Ovary (tissue), 10 donors: Measurements from ENCODE around the gene CMTM2. TPM values are rescaled to one million over a fixed set of nuclear protein-coding genes. Genes with fewer than 3 reads are reported as not detected.

Experiments
- DNase-seq, 5 donors: peaks; one replicate each; pipeline ENCODE4 v3.0.0-alpha.2; 2019 to 2020
- H3K27ac ChIP-seq, 2 donors: fragments of 200-600 bp; one replicate each; pipeline versions ENCODE4 v1.5.1 to v1.8.0; 2019 to 2022
- H3K27me3 ChIP-seq: fragments of 200-600 bp; one replicate; pipeline ENCODE4 v1.8.0; 2022
- H3K36me3 ChIP-seq: fragments of 200-600 bp; sonication (generic); one replicate; pipeline ENCODE4 v1.5.1; 2019
- H3K4me1 ChIP-seq: one replicate; pipeline ENCODE4 v1.8.1; 2013; ENCODE audit warnings: mild to moderate bottlenecking, moderate library complexity; ENCODE audit not compliant: insufficient read depth
- H3K4me3 ChIP-seq: fragments of 200-600 bp; sonication (generic); one replicate; pipeline ENCODE4 v1.5.1; 2017
- H3K9me3 ChIP-seq, 2 donors: fragments of 200-600 bp in 1 of 2; sonication (generic) in 1 of 2; one replicate each; pipeline versions ENCODE4 v1.5.1 to v1.8.1; 2013 to 2019; ENCODE audit warnings: mild to moderate bottlenecking in 1 of 2, moderate library complexity in 1 of 2
- EP300 ChIP-seq: sonication (generic); formaldehyde crosslinking; IDR thresholded peaks from one replicate; pipeline ENCODE4 v1.6.1; 2017; ENCODE audit warnings: antibody characterized with exemption
- POLR2A ChIP-seq: fragments of 450-650 bp; IDR thresholded peaks from one replicate; pipeline ENCODE4 v1.6.1; 2017; ENCODE audit warnings: antibody characterized with exemption, mild to moderate bottlenecking, moderate library complexity
- WGBS, 3 donors: extraction: QIAGEN DNeasy Blood & Tissue Kit in 1 of 3; methylation state at CpG; one replicate each; pipeline versions ENCODE4 v1.1.5 to v1.1.7; 2013 to 2017; 5-methylcytosine and 5-hydroxymethylcytosine counted together
- intact Hi-C, 4 donors: fragments of 100-400 bp; cut with DNase I; formaldehyde crosslinking; loops; one replicate each; pipeline versions ENCODE4 v1.11.0 to v1.15.1; 2022 to 2023
- long read RNA-seq, 3 donors: library from polyadenylated mRNA in 2 of 3; unstranded in 2 of 3; transcript quantifications; one replicate each; pipeline ENCODE4 v2.0.0 and lab custom pipeline, GENCODE V29; 2021 to 2026
- polyA plus RNA-seq, 2 donors: library from polyadenylated mRNA; stranded (reverse); fragments of 200-250 nt in 1 of 2; fragments of 350-450 nt in 1 of 2; fragmentation: Illumina TruSeq in 1 of 2; extraction: RNeasy Lipid Tissue Mini Kit (QIAGEN cat#74804) in 1 of 2; gene quantifications; one replicate each; pipeline ENCODE4 v1.2.3, GENCODE V29; 2013 to 2014
- total RNA-seq, 7 donors: library from RNA; depleted of rRNA in 2 of 7; stranded (reverse); fragments of >200 nt in 2 of 7; fragmentation: NEBNext Ultra II Directional in 3 of 7; extraction: Animal tissue kit (Norgen Biotek cat#: 25700) in 3 of 7; gene quantifications; one replicate each; pipeline versions ENCODE4 v1.1.0 to v1.2.4, GENCODE V29; 2016 to 2023
- TF ChIP-seq, protein P1 (sequence below), 3 donors: fragments of 450-650 bp in 2 of 3; fragments of 200-600 bp in 1 of 3; IDR thresholded peaks; one replicate each; pipeline versions ENCODE4 v1.5.1 to v1.8.0; 2016 to 2022; ENCODE audit warnings: antibody characterized with exemption in 3 of 3, mild to moderate bottlenecking in 1 of 3
- donor health status: DM: no; HTN: no; CAD: no; lungs with moderate emphysema.
- donor health status: DM: no; HTN: no; CAD: no.
- donor health status: Bipolar disorder and iron deficiency.
- donor health status: DM: yes; HTN: yes; CAD: no.
- donor health status: DM: no; HTN: no; CAD: no.
- donor health status: DM: yes; HTN: yes; CAD: no.

Gene CMTM2, protein sequence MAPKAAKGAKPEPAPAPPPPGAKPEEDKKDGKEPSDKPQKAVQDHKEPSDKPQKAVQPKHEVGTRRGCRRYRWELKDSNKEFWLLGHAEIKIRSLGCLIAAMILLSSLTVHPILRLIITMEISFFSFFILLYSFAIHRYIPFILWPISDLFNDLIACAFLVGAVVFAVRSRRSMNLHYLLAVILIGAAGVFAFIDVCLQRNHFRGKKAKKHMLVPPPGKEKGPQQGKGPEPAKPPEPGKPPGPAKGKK
- total RNA-seq, result 1 to 10 TPM in 1 of 7 donors, under 1 TPM in 1, not detected in 5; 0.38 to 1.8 TPM
- polyA plus RNA-seq, result under 1 TPM in 1 of 2 donors, not detected in 1; 0.21 TPM
- long read RNA-seq, donor 1, partial matches to known transcripts, result 0 of 1 reads
- long read RNA-seq, donor 1, other reads (novel, unspliced or antisense), result 1 of 1 reads
- long read RNA-seq, donor 2, result 0 reads
- long read RNA-seq, donor 3, partial matches to known transcripts, result 0 of 1 reads
- long read RNA-seq, donor 3, other reads (novel, unspliced or antisense), result 1 of 1 reads

DNA sequence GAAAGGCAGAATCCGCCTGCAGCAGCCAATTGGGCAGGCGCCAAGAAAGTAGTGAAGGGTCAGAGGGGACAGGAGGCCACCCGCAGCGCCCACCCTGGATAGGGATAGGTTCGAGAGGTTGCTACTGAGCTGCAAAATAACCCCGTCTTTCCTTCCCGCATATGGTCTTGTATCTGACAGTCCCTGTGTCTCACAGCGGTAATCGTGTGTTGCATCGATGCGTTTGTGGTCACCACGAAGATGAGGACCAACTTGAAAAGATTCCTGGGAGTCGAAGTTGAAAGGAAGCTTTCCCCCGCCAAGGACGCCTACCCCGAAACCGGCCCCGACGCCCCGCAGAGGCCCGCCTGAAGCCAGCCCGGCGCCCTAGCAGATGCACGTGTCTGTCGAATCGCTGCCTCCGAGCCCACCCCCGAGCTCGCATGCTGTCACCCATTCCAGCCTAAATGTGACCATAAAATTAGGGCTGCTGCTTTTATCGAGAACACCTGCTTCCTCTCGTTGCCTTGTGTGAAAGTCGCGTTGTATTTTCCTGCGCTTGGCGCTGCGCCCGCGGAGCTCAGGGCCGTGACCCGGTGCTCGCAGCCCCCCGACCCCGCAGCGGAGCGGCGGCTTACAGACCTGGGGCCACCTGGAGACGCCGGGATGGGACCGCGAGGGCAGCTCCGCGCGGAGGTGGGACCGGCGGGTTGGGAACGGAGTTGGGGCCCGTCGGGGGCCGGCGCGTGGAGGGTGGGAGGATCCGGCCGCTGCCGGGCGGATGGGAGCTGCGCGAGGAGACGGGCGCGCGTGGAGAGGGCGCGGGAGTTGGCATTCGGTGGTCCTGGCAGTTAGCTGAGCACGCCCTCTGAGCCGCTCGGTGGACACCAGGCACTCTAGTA is at the start of gene CMTM2:
Gene CMTM2, plus strand, starts transcription at position 813 of the 881 bp plus-strand sequence. CDS start 145 bp downstream, outside the sequence.
- TF ChIP-seq, protein P1, sequence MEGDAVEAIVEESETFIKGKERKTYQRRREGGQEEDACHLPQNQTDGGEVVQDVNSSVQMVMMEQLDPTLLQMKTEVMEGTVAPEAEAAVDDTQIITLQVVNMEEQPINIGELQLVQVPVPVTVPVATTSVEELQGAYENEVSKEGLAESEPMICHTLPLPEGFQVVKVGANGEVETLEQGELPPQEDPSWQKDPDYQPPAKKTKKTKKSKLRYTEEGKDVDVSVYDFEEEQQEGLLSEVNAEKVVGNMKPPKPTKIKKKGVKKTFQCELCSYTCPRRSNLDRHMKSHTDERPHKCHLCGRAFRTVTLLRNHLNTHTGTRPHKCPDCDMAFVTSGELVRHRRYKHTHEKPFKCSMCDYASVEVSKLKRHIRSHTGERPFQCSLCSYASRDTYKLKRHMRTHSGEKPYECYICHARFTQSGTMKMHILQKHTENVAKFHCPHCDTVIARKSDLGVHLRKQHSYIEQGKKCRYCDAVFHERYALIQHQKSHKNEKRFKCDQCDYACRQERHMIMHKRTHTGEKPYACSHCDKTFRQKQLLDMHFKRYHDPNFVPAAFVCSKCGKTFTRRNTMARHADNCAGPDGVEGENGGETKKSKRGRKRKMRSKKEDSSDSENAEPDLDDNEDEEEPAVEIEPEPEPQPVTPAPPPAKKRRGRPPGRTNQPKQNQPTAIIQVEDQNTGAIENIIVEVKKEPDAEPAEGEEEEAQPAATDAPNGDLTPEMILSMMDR (IDR thresholded peaks at IDR 0.05), result no peak
- TF ChIP-seq POLR2A, result no peak
- no peak for TF ChIP-seq EP300
- H3K27ac ChIP-seq, result no peak within 1 kb of the TSS
- H3K27me3 ChIP-seq, result no peaks in the 10 kb centered on the region
- intact Hi-C loops, result no loop called here
- H3K36me3 ChIP-seq, result no peaks in the 10 kb centered on the region
- 8 to 13% (median 10%) methylated on average over 77 of the region's 77 CpGs for WGBS, 3 donors
- H3K4me3 ChIP-seq, result no peak within 1 kb of the TSS
- peaks cover 5% of the 10 kb centered on the region for H3K4me1 ChIP-seq
- DNase-seq, result peak in 3 of 5 donors; percentile 31 to 48 (median 37)
- no peaks in the 10 kb centered on the region for H3K9me3 ChIP-seq

DNA sequence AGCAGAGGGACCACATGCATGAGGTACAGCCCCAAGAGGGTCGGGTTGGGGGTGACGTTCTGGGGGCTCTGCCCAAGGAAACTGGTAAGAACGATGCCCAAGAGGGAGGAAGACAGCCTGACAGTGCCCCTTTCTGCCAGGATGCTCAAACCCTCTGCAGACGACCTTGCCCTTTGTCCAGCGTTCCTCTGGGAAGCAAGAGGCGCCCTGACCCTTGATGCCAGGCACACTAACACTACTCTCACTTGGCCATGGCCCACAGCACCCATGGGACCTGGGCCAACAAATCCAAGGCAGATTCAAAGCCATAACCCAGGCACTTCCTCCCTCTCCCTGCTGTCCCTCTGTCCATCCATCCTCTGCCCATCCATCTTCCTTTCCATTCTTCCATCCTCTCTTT is 49.8 kb upstream of the CMTM2 start:
- Histone ChIP-seq H3K4me3 (no peak overlapping the region), H3K4me1 (no peaks in the 10 kb centered on the region), H3K27ac (no peak overlapping the region), H3K36me3 (no peaks in the 10 kb centered on the region), H3K27me3 (no peaks in the 10 kb centered on the region), H3K9me3 (no peaks in the 10 kb centered on the region)
- TF ChIP-seq EP300 (no peak), POLR2A (no peak)
- TF ChIP-seq, protein P1 (IDR thresholded peaks at IDR 0.05), result no peak
- no peak for DNase-seq
- WGBS, 3 donors, result 84 to 86% (median 85%) methylated on average over 6 of the region's 6 CpGs
- intact Hi-C loops, result no loop called here

DNA sequence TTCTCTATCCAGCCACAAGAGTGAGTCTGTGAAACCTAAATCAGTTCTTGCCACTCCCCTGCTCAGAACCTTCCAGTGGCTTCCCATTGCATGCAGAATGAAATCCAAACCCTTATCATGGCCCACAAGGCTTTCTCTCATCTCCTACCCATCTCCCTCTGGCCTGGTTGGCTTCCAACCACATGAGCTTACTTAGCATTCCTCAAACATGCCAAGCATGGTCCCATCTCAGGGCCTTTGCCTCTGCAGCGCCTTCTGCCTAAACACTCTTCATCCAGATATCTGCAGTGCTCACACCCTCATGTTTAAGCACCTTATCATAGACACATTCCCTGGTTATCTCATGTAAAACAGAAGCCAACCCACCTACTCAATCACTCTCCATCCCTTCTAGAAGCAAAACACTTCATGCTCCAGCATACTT is 44.9 kb upstream of the CMTM2 start:
- Histone ChIP-seq H3K27me3 (no peaks in the 10 kb centered on the region), H3K9me3 (no peaks in the 10 kb centered on the region), H3K36me3 (no peaks in the 10 kb centered on the region), H3K4me1 (no peaks in the 10 kb centered on the region), H3K27ac (no peak overlapping the region), H3K4me3 (no peak overlapping the region)
- 45 to 92% (median 70%) methylated on average over 1 of the region's 1 CpG for WGBS, 3 donors
- no peak for DNase-seq
- TF ChIP-seq EP300 (no peak), POLR2A (no peak)
- TF ChIP-seq, protein P1 (IDR thresholded peaks at IDR 0.05), result no peak
- intact Hi-C loops, result no loop called here

DNA sequence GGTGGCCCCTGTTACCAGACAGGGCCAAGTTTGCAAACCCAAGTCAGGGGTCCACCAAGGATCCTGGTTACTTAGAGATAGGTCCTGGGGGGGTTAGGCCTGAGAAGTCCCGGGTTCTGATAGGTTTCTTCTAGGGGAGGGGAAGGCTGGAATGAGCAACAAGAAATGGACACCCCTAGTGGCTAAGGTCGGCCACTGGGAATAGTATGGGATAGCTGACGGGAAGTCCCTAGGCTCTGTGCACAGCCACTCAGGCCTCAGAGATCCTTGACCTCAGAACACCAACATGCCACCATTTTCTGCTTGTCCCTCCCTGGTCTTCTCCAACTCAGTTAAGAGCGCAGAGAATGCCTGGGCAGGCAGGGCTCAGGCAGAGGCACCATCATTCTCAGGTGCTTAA is 42.7 kb upstream of the CMTM2 start:
- Histone ChIP-seq H3K4me3 (no peak overlapping the region), H3K27me3 (no peaks in the 10 kb centered on the region), H3K27ac (no peak overlapping the region), H3K36me3 (no peaks in the 10 kb centered on the region), H3K9me3 (no peaks in the 10 kb centered on the region), H3K4me1 (no peaks in the 10 kb centered on the region)
- intact Hi-C loops, result no loop called here
- TF ChIP-seq POLR2A (no peak), EP300 (no peak)
- TF ChIP-seq, protein P1 (IDR thresholded peaks at IDR 0.05), result no peak
- no peak for DNase-seq
- 84 to 88% (median 85%) methylated on average over 4 of the region's 4 CpGs for WGBS, 3 donors
